NCI-H446 treated with DMSO at 0.1 percent for 48 hours (cell line): ENCODE data around the gene MYBPHL.

Experiments
- DNase-seq: peaks from one replicate; lab custom pipeline; 2025; lab: John Stamatoyannopoulos, UW

Gene MYBPHL, protein sequence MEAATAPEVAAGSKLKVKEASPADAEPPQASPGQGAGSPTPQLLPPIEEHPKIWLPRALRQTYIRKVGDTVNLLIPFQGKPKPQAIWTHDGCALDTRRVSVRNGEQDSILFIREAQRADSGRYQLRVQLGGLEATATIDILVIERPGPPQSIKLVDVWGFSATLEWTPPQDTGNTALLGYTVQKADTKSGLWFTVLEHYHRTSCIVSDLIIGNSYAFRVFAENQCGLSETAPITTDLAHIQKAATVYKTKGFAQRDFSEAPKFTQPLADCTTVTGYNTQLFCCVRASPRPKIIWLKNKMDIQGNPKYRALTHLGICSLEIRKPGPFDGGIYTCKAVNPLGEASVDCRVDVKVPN

DNA sequence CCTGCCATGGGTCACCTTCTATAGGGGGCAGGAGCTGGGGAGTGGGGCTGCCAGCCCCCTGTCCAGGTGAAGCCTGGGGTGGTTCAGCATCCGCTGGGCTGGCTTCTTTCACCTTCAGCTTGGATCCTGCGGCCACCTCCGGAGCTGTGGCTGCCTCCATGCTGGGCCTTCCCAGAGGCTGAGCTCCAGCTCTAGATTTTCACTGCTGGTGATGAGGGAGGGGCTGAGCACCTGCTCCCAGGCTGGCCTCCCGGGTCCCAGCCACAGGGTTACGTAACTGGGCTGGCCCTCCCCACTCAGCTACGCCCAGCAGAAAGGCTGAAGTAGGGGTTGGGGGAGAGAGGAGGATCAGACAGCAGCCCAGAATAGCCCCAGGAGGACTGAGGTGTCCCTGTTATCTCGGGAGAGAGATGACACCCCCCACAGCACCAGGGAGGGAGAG is at the start of gene MYBPHL:
TSS of gene MYBPHL (minus strand) at position 180 of the 442 bp plus-strand sequence. CDS start at position 160, 20 bp downstream.
- no peak for DNase-seq

GRCh38 chr1:109356505-109356904 is 49.7 kb upstream of the MYBPHL start:
- no peak for DNase-seq

DNA sequence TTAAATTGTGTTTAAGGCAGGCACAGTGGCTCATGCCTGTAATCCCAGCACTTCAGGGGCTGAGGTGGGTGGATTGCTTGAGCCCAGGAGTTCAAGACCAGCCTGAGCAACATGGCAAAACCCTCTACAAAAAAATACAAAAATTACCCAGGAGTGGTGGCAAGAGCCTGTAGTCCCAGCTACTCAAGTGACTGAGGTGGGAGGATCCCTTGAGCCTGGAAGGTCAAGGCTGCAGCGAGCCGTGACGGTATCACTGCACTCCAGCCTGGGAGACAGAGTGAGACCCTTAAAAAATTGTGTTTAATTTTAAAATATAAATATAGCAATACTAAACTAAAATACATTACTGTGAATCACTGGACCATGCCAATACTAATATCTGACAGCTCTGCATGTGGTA is 48.1 kb upstream of the MYBPHL start:
- DNase-seq: no peak

DNA sequence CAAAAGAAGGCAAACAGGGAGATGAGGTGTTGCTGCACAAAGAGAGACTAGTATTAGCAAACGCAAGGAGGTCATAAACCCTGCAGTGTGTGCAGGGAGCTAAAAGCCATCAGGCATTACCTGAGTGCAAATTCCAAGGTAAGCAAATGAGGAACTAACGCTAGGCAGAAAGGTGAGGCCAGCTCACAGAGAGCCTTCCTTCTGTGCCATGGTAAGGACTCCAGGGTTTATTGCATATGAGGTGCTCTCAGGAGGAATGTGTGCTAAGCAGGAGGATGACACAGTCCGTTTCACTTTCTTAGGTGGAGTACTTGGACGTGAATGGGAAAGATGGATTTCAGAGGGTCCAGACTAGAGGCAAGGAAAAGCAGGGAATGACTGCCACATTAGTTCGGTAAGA is 44.6 kb upstream of the MYBPHL start:
- DNase-seq: no peak

DNA sequence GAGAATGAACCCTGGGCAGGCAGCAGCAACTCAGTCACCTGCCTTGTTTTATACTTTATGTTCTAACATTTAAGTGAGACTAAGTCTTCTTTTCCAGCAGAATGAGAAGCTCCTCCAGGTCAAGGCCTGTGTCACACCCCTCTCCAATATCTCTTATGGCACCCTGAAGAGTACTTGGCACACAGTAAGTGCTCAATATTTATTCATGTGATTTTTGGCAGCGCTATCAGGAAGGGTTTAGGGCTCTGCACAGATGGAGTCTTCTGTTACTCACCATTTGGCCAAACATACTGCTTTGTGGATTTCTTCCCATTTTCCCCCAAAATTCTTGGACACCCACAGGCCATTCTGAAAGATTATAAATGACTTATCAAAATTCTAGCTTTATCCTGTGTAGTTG is 43.8 kb upstream of the MYBPHL start:
- peak; percentile 92 for DNase-seq

DNA sequence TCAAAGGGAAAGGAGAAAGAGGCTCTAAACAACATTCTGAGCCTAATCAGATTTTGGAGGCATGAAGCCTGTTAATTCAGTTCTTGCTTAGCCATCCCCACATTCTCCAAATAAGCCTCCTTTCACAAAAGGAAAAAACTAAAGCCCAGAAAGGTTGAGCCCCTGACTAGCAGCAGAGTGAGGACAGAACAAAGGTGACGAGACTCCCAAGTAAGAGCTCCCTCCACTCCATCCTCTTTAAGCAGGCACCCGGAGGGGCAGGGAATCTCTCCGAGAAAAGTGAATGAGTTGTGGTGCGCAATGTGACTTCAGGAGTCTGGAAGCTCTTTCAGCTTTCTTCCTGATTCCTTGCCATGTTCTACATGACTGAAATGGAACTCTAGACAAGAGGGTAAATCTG is 43.4 kb upstream of the MYBPHL start:
- no peak for DNase-seq

DNA sequence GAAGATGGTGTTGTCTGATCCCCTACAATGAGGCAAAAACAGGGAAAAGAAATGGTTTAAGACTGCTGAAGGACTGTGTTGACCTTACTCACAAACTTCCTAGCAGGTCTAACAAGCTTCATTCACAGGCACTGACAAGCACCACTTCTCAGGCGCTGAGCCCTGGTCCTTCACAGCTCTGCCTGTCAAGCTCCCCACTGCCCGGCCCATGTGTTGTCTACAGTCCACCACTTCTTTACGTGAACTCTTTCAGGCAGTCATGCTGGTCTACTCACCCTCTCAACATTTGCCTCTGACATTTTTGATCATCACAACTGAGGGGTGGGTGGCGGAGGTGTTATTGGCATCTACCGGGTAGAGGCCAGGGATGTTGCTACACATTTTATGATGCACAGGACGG is 40.7 kb upstream of the MYBPHL start:
- DNase-seq: no peak

DNA sequence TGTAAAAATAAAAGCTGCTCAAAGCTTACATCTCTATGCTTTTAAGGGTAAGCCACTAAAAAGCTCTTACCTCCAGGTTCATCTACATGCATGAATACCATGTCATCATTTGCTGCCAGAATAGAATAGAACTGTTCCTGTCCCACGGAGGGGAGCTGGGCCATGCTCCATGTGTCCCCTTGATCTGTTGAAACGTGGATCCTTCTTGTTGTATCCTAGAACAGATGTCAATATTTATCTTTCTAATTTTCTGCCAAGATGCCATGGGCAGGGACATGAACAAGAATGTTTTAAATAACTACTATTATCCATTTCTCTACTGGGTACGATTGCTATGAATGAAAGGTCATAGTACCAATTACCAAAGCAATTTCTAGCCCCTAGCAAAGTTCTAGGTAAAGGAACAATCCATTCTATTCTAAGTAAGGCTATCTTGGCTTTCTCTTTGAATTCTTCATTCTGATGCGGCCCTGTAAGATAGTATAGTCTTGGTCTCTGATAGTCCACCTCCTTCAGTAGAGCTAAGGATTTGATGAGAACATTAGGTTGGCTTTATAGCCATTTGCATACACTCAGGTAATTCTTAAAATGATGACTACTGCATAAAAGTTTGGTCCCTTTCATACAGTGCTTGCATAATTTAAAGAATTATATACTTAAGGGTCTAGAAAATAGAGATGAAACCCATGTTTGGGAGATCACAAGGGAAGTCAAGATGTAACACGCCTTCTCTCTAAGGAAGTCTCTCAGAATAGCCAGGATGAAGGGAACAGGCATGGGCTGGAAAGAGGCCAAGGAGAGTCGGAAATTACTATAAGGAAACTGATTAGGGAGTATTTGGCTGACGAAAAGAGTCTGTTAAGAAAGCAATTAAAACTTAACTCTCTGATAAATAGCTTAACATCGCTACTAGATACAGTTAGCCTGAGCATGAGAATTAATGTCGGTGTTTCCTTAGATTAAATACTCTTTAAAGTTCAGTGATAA is 35.4 kb upstream of the MYBPHL start:
- DNase-seq: peak; percentile 20

DNA sequence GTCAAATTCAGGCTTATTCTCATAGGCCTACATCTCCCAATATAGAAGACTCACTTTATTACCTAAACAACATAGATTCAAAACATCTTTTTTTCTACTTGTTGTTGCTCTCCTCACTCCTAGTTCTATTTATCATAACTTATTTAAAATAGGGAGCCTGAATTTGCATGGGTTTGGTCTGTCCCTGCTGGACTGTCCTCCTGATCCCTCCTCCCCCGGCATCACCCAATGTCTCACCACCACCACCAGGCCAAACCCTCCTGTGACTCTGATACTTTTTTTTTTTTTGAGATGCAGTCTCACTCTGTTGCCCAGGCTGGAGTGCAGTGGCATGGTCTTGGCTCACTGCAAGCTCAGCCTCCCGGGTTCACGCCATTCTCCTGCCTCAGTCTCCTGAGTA is 31.8 kb upstream of the MYBPHL start:
- no peak for DNase-seq

GRCh38 chr1:109338091-109338490 is 31.3 kb upstream of the MYBPHL start:
- no peak for DNase-seq

DNA sequence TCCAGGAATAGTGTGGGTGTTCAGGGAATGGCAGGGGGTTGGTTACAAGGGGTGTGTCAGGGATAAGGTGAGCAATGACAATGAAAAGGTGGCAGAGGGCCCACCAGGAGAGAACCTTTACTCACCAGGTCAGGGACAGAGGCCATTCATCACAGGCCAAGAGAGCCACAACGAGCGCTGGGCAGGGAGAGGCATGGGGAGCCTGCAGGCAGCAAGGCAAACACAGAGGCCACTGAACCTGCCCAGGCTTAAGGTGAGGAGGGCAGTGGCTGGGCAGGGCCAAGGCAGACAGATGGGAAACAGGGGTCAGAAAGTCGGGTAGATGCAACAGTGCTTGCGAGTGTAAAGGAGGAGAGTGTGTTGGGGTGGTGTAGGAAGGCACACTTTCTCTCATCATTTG is 28.3 kb upstream of the MYBPHL start:
- no peak for DNase-seq

DNA sequence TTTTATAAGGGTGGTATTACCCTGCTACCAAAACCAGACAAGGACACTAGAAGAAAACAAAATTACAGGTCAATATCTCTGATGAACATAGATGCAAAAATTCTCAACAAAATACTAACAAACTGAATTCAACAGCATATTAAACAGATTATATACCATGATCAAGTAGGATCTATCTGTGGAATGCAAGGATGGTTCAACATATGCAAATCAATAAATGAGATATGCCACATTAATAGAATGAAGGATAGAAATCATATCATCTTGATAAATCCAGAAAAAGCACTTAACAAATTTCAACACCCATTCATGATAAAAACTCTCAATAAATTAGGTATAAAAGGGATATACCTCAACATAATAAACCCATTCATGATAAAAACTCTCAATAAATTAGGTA is 24.3 kb upstream of the MYBPHL start:
- DNase-seq: no peak

- DNase-seq: no peak
These were observed 20.5 kb upstream of the MYBPHL start for GRCh38 chr1:109327285-109327684.

DNA sequence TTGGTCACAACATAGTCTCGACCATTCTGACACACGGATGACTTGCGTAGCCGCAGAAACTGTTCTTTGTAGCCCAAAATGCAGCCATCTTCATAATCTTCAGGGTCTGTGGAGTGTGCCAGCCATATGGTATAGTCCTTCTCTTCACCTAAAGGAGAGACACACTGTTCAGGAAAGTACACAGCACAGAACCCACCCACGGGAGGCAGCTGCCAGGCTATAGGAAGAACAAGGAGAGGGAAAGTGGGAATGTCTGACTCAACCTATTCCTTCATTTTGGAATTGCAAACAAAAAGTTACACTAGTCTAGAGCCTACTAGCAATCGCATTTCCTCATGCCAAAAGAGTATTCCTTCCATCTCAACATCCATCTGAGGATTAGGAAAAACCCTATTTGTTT is 16.2 kb upstream of the MYBPHL start:
- DNase-seq: no peak

DNA sequence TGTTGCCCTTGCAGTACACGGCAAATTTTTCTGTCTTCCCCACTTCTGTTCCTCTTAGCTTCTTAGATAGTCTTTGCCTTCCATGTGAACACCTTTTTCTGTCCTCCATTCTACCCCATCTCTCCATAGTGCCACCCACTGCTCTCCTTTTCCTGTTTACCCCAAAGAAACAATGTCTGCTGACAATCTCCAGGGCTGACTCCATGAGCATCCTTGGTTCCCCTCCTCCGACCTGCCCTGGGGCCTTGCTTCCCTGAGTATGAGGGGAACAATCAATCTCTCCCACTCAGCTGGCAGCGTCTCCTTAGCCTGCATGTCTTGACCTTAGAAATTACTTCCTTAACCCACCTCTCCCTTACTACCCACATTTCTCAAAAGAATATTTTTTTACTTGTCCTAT is 12.3 kb upstream of the MYBPHL start:
- DNase-seq: no peak

GRCh38 chr1:109316506-109316905 is 9.7 kb upstream of the MYBPHL start:
- DNase-seq: no peak

DNA sequence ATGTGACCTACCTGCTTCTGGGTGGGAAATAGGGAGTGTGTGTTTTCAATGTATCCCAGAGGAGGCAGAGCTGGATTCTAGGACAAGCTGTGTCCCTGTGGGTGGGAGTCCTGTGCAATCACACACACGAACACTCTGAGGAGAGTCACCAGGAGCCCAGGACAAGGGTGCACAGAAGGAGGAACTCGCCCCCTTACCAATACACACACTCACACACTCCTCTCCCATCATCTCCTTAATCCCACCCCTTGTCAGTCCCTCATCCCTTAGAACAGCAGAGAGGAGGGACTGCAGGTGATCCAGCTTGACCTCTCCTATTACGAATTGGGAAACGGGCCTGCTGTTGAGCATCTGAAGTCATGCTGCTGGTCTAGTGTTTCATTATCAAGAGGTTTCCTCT is 8.5 kb upstream of the MYBPHL start:
- DNase-seq: no peak

GRCh38 chr1:109314795-109315194 is 8.0 kb upstream of the MYBPHL start:
- DNase-seq: no peak

DNA sequence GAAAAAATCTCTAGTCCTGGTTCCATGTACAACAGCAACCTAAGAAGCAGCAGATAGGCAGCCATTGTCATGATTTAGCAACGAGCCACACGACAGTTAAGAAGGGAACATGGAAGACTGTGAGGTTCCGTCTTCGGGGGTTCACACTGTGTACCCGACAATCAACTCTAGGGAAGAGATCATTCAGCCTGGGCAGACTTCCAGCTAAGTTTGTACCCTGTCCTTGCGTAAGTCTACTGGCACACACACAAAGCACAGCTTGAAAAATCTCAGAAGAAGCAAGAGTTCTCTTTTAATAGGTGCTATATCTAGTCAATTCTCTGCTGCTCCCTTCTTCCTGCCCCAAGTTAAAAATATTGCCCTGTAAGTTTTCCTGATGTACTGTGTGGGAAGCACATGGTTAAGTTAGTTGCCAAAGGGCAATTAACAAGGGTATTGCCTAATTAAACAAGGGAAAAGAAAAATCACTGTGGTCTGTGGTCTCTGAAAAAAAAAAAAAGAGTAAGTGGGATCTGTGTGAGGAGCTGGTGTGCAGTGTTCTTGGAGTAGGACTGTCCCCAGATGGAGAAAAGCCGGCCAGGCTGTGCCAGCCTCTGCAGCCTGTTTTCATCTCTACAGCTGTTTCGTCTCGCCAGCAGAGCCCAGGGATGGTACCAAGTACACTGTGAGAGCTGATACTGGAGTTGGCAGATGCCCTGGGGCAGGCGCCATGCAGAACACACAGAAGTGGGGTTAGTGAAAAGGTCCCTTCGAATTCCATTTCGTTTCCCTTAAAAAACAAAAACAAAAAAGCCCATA is 6.4 kb upstream of the MYBPHL start:
- DNase-seq: peak; percentile 60

GRCh38 chr1:109312246-109312645 is 5.4 kb upstream of the MYBPHL start:
- DNase-seq: peak; percentile 64

GRCh38 chr1:109309347-109309746 is 2.5 kb upstream of the MYBPHL start:
- DNase-seq: no peak
